Loucy (cell line): Measurements from ENCODE around the gene RBMXL3.
"Not testable (repeated sequence)": the region's sequence is repeated elsewhere in the genome, so short reads cannot be mapped to it uniquely, and the experiment has no call there.

ENCODE experiments used
- H2AFZ ChIP-seq: fragments of 200-600 bp; sonication (generic); 2 replicates; pipeline ENCODE4 v1.6.0; 2016; ENCODE audit warnings: antibody characterized with exemption, mild to moderate bottlenecking, low read length, moderate library complexity
- H3F3A ChIP-seq: fragments of 200-600 bp; 2 replicates; pipeline ENCODE4 v1.6.0; 2016; ENCODE audit warnings: antibody characterized with exemption, low read depth, mild to moderate bottlenecking
- H3K27me3 ChIP-seq: fragments of 200-600 bp; sonication (generic); 2 replicates; pipeline ENCODE4 v1.6.1; 2014; ENCODE audit warnings: low read length, mild to moderate bottlenecking; ENCODE audit not compliant: insufficient read depth, poor library complexity, severe bottlenecking
- H3K36me3 ChIP-seq: fragments of 200-600 bp; sonication (generic); 2 replicates; pipeline ENCODE4 v1.6.1; 2016; ENCODE audit warnings: low read length; ENCODE audit not compliant: insufficient read depth
- H3K4me1 ChIP-seq: fragments of 200-600 bp; sonication (generic); 2 replicates; pipeline ENCODE4 v1.5.1; 2014; ENCODE audit warnings: low read length, mild to moderate bottlenecking; ENCODE audit not compliant: insufficient read depth, poor library complexity, severe bottlenecking
- H3K4me2 ChIP-seq: fragments of 200-600 bp; sonication (generic); 2 replicates; pipeline ENCODE4 v1.6.0; 2014; ENCODE audit warnings: antibody characterized with exemption, low read length, low read depth, mild to moderate bottlenecking; ENCODE audit not compliant: poor library complexity, severe bottlenecking
- H3K4me3 ChIP-seq: fragments of 200-600 bp; sonication (generic); 2 replicates; pipeline ENCODE4 v1.5.1; 2014; ENCODE audit warnings: low read length, mild to moderate bottlenecking, mixed read lengths; ENCODE audit not compliant: poor library complexity, severe bottlenecking
- H3K79me2 ChIP-seq: fragments of 200-600 bp; sonication (generic); 2 replicates; pipeline ENCODE4 v1.6.1; 2014; ENCODE audit warnings: low read length; ENCODE audit not compliant: insufficient read depth
- H3K9ac ChIP-seq: fragments of 200-600 bp; sonication (generic); 2 replicates; pipeline ENCODE4 v1.6.0; 2014; ENCODE audit warnings: mild to moderate bottlenecking, low read depth, low read length, moderate library complexity; ENCODE audit not compliant: poor library complexity, severe bottlenecking
- H3K9me2 ChIP-seq: fragments of 200-600 bp; sonication (generic); replicated peaks from 2 replicates; pipeline ENCODE4 v1.6.1; 2016; ENCODE audit warnings: low read depth, low read length, mixed read lengths
- H3K9me3 ChIP-seq: fragments of 200-600 bp; sonication (generic); 2 replicates; pipeline ENCODE4 v1.6.1; 2014; ENCODE audit warnings: mild to moderate bottlenecking, antibody characterized with exemption, low read length, low read depth; ENCODE audit not compliant: insufficient read depth
- H4K20me1 ChIP-seq: fragments of 200-600 bp; sonication (generic); 2 replicates; pipeline ENCODE4 v1.6.0; 2014; ENCODE audit warnings: antibody characterized with exemption, low read length, mild to moderate bottlenecking; ENCODE audit not compliant: insufficient read depth, poor library complexity, severe bottlenecking
- EZH2phosphoT487 ChIP-seq: fragments of 200-600 bp; IDR thresholded peaks from 2 replicates; pipeline ENCODE4 v1.6.1; 2018; ENCODE audit warnings: antibody characterized with exemption, mild to moderate bottlenecking, moderate library complexity, borderline replicate concordance
- TF ChIP-seq, protein P1 (sequence below): fragments of 200-600 bp; sonication (generic); conservative IDR thresholded peaks from 2 replicates; pipeline ENCODE4 v1.5.1; 2014; ENCODE audit warnings: mild to moderate bottlenecking, antibody characterized with exemption, low read length

The RBMXL3 gene

GRCh38 chrX:115204040-115204439 is 14.8 kb downstream of the RBMXL3 start:
- Histone ChIP-seq H3F3A (no peaks in the 10 kb centered on the region), H4K20me1 (no peaks in the 10 kb centered on the region), H3K4me1 (no peaks in the 10 kb centered on the region), H3K79me2 (no peaks in the 10 kb centered on the region), H3K4me2 (no peak overlapping the region), H2AFZ (no peak overlapping the region), H3K36me3 (no peaks in the 10 kb centered on the region), H3K9me2 (no peaks in the 10 kb centered on the region), H3K9me3 (no peaks in the 10 kb centered on the region), H3K4me3 (no peak overlapping the region), H3K9ac (no peak overlapping the region), H3K27me3 (no peaks in the 10 kb centered on the region)
- TF ChIP-seq EZH2phosphoT487: no peak
- TF ChIP-seq, protein P1, sequence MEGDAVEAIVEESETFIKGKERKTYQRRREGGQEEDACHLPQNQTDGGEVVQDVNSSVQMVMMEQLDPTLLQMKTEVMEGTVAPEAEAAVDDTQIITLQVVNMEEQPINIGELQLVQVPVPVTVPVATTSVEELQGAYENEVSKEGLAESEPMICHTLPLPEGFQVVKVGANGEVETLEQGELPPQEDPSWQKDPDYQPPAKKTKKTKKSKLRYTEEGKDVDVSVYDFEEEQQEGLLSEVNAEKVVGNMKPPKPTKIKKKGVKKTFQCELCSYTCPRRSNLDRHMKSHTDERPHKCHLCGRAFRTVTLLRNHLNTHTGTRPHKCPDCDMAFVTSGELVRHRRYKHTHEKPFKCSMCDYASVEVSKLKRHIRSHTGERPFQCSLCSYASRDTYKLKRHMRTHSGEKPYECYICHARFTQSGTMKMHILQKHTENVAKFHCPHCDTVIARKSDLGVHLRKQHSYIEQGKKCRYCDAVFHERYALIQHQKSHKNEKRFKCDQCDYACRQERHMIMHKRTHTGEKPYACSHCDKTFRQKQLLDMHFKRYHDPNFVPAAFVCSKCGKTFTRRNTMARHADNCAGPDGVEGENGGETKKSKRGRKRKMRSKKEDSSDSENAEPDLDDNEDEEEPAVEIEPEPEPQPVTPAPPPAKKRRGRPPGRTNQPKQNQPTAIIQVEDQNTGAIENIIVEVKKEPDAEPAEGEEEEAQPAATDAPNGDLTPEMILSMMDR: no peak

GRCh38 chrX:115209547-115209946 is 20.3 kb downstream of the RBMXL3 start:
- H3K4me3 ChIP-seq, H3K9ac ChIP-seq, H3K4me2 ChIP-seq, H3K36me3 ChIP-seq, H3F3A ChIP-seq, H3K9me2 ChIP-seq, H3K9me3 ChIP-seq, H3K4me1 ChIP-seq, H3K79me2 ChIP-seq, H3K27me3 ChIP-seq, H2AFZ ChIP-seq, H4K20me1 ChIP-seq: not testable (repeated sequence)

DNA sequence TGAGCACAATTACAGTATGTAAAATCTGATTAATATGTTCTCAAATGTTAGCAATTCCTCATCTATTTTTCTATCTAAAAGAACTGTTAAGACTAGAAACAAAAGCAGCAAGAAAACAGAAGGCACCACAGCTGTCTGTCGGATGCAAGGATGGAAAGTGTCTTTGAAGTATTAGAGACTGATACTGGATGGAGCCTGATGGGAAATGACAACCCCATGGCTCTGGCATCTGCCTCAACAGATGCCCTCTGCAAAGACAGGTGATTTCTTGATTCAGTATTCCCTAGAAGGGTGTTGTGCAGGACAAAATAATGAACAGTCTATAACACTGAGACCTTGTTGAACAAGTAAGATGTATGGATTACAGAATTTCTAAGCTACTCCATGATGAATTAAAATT is 24.9 kb downstream of the RBMXL3 start:
- H3K79me2 ChIP-seq: no peaks in the 10 kb centered on the region
- no peak overlapping the region for H2AFZ ChIP-seq
- no peaks in the 10 kb centered on the region for H3K36me3 ChIP-seq
- H3K9me2 ChIP-seq: no peaks in the 10 kb centered on the region
- no peak overlapping the region for H3K4me3 ChIP-seq
- no peaks in the 10 kb centered on the region for H3K9me3 ChIP-seq
- no peaks in the 10 kb centered on the region for H4K20me1 ChIP-seq
- no peak overlapping the region for H3K4me2 ChIP-seq
- no peak overlapping the region for H3K9ac ChIP-seq
- H3K27me3 ChIP-seq: no peaks in the 10 kb centered on the region
- no peak for TF ChIP-seq EZH2phosphoT487
- TF ChIP-seq, protein P1: no peak
- H3K4me1 ChIP-seq: no peaks in the 10 kb centered on the region
- no peaks in the 10 kb centered on the region for H3F3A ChIP-seq

DNA sequence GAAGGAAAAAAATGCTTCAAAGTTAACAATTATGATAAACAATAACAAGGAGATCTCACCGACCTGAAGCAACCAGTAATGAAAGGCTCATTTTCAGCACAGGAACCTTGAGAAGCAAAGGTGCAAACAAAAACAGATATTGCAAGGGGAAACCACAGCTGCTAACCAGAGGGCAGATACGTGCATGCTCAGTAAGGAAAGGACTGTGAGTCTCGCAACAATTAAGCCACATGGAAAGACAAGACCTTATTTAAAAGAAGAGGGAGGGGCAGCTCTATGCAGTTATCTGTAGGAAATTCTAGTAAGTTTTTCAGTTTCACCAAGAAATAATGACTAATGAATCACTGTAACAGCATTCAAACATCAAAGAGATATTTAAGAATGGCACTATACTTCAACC is 25.4 kb downstream of the RBMXL3 start:
- H3K79me2 ChIP-seq: no peaks in the 10 kb centered on the region
- no peak overlapping the region for H3K4me3 ChIP-seq
- H3K4me2 ChIP-seq: no peak overlapping the region
- H3F3A ChIP-seq: no peaks in the 10 kb centered on the region
- TF ChIP-seq, protein P1: no peak
- TF ChIP-seq EZH2phosphoT487: no peak
- no peaks in the 10 kb centered on the region for H3K36me3 ChIP-seq
- H3K4me1 ChIP-seq: no peaks in the 10 kb centered on the region
- H2AFZ ChIP-seq: no peak overlapping the region
- H4K20me1 ChIP-seq: no peaks in the 10 kb centered on the region
- H3K9me2 ChIP-seq: no peaks in the 10 kb centered on the region
- H3K27me3 ChIP-seq: no peaks in the 10 kb centered on the region
- H3K9me3 ChIP-seq: no peaks in the 10 kb centered on the region
- H3K9ac ChIP-seq: no peak overlapping the region

- H3K9me2 ChIP-seq, H3K79me2 ChIP-seq, H4K20me1 ChIP-seq, H3K36me3 ChIP-seq, H3K4me1 ChIP-seq, H3K4me3 ChIP-seq, H3F3A ChIP-seq, H3K9ac ChIP-seq, H2AFZ ChIP-seq, H3K4me2 ChIP-seq, H3K9me3 ChIP-seq, H3K27me3 ChIP-seq: not testable (repeated sequence)
These were observed 28.1 kb downstream of the RBMXL3 start for GRCh38 chrX:115217346-115217745.
